ENCODE measurements around the gene UMOD.
"Not testable (repeated sequence)": the region's sequence is repeated elsewhere in the genome, so short reads cannot be mapped to it uniquely, and the experiment has no call there.

The UMOD gene

GRCh38 chr16:20322696-20323095 is 29.8 kb downstream of the UMOD start:
- H3K4me2 ChIP-seq (ENCODE audit: low read depth, low read length, poor library complexity, severe bottlenecking), result no peak overlapping the region
- H3K27me3 ChIP-seq (ENCODE audit: insufficient read depth, low read length, poor library complexity, severe bottlenecking), result no peaks in the 10 kb centered on the region
- TF ChIP-seq EZH2phosphoT487 (IDR thresholded peaks at IDR 0.05; ENCODE audit: borderline replicate concordance) (no peak), CTCF (conservative IDR thresholded peaks at IDR 0.05; ENCODE audit: low read length) (no peak)

DNA sequence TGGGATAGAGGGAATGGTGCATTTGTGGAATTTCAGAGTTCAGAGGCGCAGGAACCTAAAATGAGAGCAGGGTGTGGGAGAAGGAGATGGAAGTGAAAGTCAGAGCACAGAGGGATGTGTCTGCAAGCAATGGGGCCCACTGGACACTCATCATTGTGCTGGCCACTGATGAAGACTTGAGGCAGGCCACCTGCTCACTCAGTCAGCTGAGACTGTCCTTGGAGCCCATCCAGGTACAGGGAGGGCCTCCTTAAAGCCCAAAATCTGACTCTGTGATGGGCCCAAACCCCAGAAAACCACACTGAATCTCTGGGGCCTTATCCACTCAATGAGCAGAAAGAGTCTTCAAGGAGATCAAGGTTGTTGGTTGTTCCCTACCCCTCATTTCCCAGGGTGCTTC is 30.8 kb downstream of the UMOD start:
- no peaks in the 10 kb centered on the region for H3K9me2 ChIP-seq (replicated peaks; ENCODE audit: low read depth, low read length)
- no peak overlapping the region for H2AFZ ChIP-seq (ENCODE audit: low read length)
- no peaks in the 10 kb centered on the region for H3F3A ChIP-seq (ENCODE audit: low read depth)
- H3K4me2 ChIP-seq (ENCODE audit: low read depth, low read length, poor library complexity, severe bottlenecking), result no peak overlapping the region
- no peaks in the 10 kb centered on the region for H3K79me2 ChIP-seq (ENCODE audit: insufficient read depth, low read length)
- no peak overlapping the region for H3K4me3 ChIP-seq (ENCODE audit: low read length, poor library complexity, severe bottlenecking)
- no peaks in the 10 kb centered on the region for H3K4me1 ChIP-seq (ENCODE audit: insufficient read depth, low read length, poor library complexity, severe bottlenecking)
- no peaks in the 10 kb centered on the region for H3K9me3 ChIP-seq (ENCODE audit: insufficient read depth, low read depth, low read length)
- H3K27me3 ChIP-seq (ENCODE audit: insufficient read depth, low read length, poor library complexity, severe bottlenecking), result no peaks in the 10 kb centered on the region
- H4K20me1 ChIP-seq (ENCODE audit: insufficient read depth, low read length, poor library complexity, severe bottlenecking), result no peaks in the 10 kb centered on the region
- H3K36me3 ChIP-seq (ENCODE audit: insufficient read depth, low read length), result no peaks in the 10 kb centered on the region
- no peak for TF ChIP-seq EZH2phosphoT487 (IDR thresholded peaks at IDR 0.05; ENCODE audit: borderline replicate concordance)
- TF ChIP-seq CTCF (conservative IDR thresholded peaks at IDR 0.05; ENCODE audit: low read length), result no peak
- H3K9ac ChIP-seq (ENCODE audit: low read depth, low read length, poor library complexity, severe bottlenecking), result no peak overlapping the region

More at GRCh38 chr16:20322696-20323095, 29.8 kb downstream of the UMOD start:
- H3K9me2 ChIP-seq (replicated peaks; ENCODE audit: low read depth, low read length), result no peaks in the 10 kb centered on the region
- H3K4me1 ChIP-seq (ENCODE audit: insufficient read depth, low read length, poor library complexity, severe bottlenecking), result no peaks in the 10 kb centered on the region
- H4K20me1 ChIP-seq (ENCODE audit: insufficient read depth, low read length, poor library complexity, severe bottlenecking), result no peaks in the 10 kb centered on the region
- H3K9ac ChIP-seq (ENCODE audit: low read depth, low read length, poor library complexity, severe bottlenecking), result no peak overlapping the region
- no peak overlapping the region for H3K4me3 ChIP-seq (ENCODE audit: low read length, poor library complexity, severe bottlenecking)
- H2AFZ ChIP-seq (ENCODE audit: low read length), result no peak overlapping the region
- H3K9me3 ChIP-seq (ENCODE audit: insufficient read depth, low read depth, low read length), result no peaks in the 10 kb centered on the region; the same call in 1 of the 2 replicates
- no peaks in the 10 kb centered on the region for H3K36me3 ChIP-seq (ENCODE audit: insufficient read depth, low read length)
- H3K79me2 ChIP-seq (ENCODE audit: insufficient read depth, low read length), result no peaks in the 10 kb centered on the region
- H3F3A ChIP-seq (ENCODE audit: low read depth), result no peaks in the 10 kb centered on the region

- not testable (repeated sequence) for H4K20me1 ChIP-seq (ENCODE audit: insufficient read depth, low read length, poor library complexity, severe bottlenecking); H3F3A ChIP-seq (ENCODE audit: low read depth); H3K9me2 ChIP-seq (replicated peaks; ENCODE audit: low read depth, low read length); H3K9ac ChIP-seq (ENCODE audit: low read depth, low read length, poor library complexity, severe bottlenecking); H3K36me3 ChIP-seq (ENCODE audit: insufficient read depth, low read length); H2AFZ ChIP-seq (ENCODE audit: low read length); H3K4me3 ChIP-seq (ENCODE audit: low read length, poor library complexity, severe bottlenecking); H3K4me1 ChIP-seq (ENCODE audit: insufficient read depth, low read length, poor library complexity, severe bottlenecking); H3K4me2 ChIP-seq (ENCODE audit: low read depth, low read length, poor library complexity, severe bottlenecking); H3K27me3 ChIP-seq (ENCODE audit: insufficient read depth, low read length, poor library complexity, severe bottlenecking); H3K79me2 ChIP-seq (ENCODE audit: insufficient read depth, low read length); H3K9me3 ChIP-seq (ENCODE audit: insufficient read depth, low read depth, low read length)
These were observed 31.5 kb downstream of the UMOD start for GRCh38 chr16:20321051-20321450.

- no peaks in the 10 kb centered on the region for H3K9me3 ChIP-seq (ENCODE audit: insufficient read depth, low read depth, low read length)
- H3K4me1 ChIP-seq (ENCODE audit: insufficient read depth, low read length, poor library complexity, severe bottlenecking), result no peaks in the 10 kb centered on the region
- no peaks in the 10 kb centered on the region for H3F3A ChIP-seq (ENCODE audit: low read depth)
- H4K20me1 ChIP-seq (ENCODE audit: insufficient read depth, low read length, poor library complexity, severe bottlenecking), result no peaks in the 10 kb centered on the region
- no peaks in the 10 kb centered on the region for H3K9me2 ChIP-seq (replicated peaks; ENCODE audit: low read depth, low read length)
- H3K9ac ChIP-seq (ENCODE audit: low read depth, low read length, poor library complexity, severe bottlenecking), result no peak overlapping the region
- no peaks in the 10 kb centered on the region for H3K27me3 ChIP-seq (ENCODE audit: insufficient read depth, low read length, poor library complexity, severe bottlenecking)
- H3K4me3 ChIP-seq (ENCODE audit: low read length, poor library complexity, severe bottlenecking), result no peak overlapping the region
- no peak overlapping the region for H3K4me2 ChIP-seq (ENCODE audit: low read depth, low read length, poor library complexity, severe bottlenecking)
- TF ChIP-seq CTCF (conservative IDR thresholded peaks at IDR 0.05; ENCODE audit: low read length) (no peak), EZH2phosphoT487 (IDR thresholded peaks at IDR 0.05; ENCODE audit: borderline replicate concordance) (no peak)
- H2AFZ ChIP-seq (ENCODE audit: low read length), result no peak overlapping the region
- no peaks in the 10 kb centered on the region for H3K79me2 ChIP-seq (ENCODE audit: insufficient read depth, low read length)
- no peaks in the 10 kb centered on the region for H3K36me3 ChIP-seq (ENCODE audit: insufficient read depth, low read length)
These were observed 31.9 kb downstream of the UMOD start for GRCh38 chr16:20320592-20320991.

Data from Loucy (cell line).